CD4-positive, alpha-beta T cell treated with Interleukin-2 at 100 ng/mL for 4 hours (primary cell): ENCODE results near the gene SYN1.
A peak's percentile ranks its signal among the peaks of the same experiment; 100 is the strongest.

ENCODE experiments used
- DNase-seq: peaks from one replicate; pipeline ENCODE4 v3.0.0-alpha.2; 2020; ENCODE audit warnings: low spot score

The SYN1 gene

DNA sequence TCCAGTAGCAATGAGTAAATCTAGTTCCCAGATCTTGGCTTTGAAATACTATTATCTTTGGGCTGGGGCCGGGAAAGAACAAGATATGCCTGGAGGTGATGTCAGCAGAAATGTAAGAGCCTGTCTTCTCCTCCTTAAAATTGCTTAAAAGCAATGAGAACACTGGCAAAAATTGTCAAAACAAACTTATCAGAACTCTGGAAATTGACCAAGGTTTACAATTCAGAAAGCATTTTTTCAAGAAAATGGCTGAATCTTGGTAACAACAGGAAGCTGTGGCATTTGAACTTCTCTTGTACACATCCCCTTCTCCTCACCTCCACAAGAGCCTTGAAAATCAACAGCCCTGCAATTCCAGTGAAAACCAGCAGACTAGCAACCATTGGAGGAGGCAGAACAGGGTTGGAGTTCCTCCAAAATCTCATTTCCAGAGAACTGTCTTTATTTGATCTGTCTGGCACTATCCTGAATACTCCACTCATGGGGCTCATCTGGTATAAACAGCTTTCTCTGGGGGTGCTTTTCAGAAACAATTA is 23.9 kb downstream of the SYN1 start:
- DNase-seq, result no peak

DNA sequence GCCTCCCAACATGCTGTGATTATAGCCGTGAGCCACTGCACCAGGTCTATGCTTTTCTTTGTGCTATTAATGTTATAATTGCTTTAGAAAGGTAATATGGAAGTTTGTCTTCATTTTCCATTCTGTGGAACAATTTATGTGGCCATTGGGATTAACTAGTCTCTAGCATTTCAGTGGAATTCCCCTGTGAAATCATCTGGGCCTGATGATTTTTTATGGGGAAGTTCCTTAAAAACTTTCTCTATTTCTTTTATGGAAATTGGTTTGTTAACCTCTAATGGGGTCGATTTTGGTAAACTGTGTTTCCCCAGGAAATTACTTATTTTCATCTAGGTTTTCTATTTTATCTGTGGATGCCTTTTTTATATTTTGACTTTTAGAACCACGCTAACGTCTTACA is 26.1 kb downstream of the SYN1 start:
- DNase-seq, result no peak

DNA sequence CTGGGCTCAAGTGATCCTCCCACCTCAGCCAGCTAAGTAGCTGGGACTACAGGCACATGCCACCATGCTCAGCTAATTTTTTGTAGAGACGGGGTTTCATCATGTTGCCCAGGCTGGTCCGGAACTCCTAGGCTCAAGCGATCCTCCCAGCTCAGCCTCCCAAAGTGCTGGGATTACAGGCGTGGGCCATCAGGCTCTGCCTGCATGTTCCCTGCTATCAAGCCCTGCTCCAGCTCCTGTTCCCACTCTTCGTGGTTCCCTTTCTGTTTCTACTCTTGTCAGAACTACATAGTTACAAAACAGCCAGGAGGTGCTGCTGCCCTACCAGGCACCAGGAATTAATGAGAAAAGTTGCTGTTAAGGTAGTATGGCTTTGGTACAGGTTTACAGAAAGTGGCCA is 28.7 kb downstream of the SYN1 start:
- DNase-seq, result no peak

- DNase-seq, result no peak
These were observed 31.5 kb downstream of the SYN1 start for GRCh38 chrX:47587906-47588735.

DNA sequence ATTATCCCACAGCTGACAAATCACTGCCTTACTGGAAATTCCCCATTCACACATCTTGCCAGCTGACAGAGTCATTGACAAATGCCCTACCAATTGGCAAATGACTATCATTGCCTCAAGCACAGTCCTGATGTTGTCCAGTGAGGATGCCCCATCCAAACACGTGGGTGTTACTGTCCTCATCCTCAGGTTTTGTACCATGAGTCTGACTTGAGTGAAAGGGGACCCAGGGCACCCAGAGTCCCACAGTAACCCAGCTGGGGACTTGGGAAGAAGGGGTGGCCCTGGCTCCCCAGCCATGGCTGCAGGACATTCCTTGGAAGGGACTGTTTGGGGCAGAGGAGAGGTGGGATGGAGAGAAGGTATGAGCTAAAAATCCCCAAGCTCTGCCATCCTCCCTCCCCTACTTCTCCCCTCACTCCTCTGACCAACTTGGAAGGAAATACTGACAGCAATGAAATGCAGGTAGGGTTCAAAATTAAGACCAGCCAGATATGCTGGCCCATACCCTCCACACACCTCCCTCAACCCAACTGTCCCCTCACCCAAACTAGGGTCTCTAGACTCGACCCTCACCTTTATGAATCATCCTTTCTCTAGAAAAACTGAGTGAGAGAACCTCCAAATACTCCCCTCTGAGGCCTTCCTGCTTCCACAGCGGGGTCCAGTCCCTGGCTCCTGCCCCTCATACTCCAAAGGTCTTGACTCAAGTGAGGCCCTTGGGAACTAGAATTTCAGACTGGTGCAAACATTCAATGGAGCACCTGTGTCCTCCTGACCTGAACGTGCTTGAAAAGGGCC is 32.4 kb downstream of the SYN1 start:
- no peak for DNase-seq

DNA sequence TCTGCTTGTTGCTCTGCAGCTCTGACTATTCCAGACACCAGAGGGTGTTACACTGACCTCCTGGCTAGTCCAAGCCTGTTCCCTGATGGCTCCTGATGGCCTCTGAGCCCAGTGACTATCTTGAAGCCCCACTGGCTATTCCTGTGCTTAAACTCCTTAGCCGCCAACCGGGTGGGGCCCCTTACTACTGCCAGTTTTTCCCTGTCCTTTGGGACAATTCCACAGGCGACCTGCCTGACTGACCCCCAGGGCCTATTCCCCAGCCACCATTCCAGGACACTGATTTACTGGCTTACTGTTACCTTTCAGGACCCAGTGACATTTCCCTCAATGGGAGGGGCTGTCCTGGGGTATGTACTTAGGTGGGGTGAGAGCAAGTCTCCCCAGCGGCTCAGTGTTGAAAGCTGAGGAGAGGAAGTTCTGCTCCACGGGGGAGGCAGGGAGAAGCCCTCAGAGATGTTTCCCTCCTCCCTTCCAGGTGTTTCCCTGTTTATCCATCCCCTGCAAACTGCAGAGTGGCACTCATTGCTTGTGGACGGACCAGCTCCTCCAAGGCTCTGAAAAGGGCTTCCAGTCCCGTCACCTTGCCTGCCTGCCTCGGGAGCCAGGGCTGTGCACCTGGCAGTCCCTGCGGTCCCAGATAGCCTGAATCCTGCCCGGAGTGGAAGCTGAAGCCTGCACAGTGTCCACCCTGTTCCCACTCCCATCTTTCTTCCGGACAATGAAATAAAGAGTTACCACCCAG is 33.4 kb downstream of the SYN1 start:
- DNase-seq, result no peak

GRCh38 chrX:47585273-47585672 is 34.4 kb downstream of the SYN1 start:
- no peak for DNase-seq

GRCh38 chrX:47584714-47585113 is 34.9 kb downstream of the SYN1 start:
- no peak for DNase-seq

DNA sequence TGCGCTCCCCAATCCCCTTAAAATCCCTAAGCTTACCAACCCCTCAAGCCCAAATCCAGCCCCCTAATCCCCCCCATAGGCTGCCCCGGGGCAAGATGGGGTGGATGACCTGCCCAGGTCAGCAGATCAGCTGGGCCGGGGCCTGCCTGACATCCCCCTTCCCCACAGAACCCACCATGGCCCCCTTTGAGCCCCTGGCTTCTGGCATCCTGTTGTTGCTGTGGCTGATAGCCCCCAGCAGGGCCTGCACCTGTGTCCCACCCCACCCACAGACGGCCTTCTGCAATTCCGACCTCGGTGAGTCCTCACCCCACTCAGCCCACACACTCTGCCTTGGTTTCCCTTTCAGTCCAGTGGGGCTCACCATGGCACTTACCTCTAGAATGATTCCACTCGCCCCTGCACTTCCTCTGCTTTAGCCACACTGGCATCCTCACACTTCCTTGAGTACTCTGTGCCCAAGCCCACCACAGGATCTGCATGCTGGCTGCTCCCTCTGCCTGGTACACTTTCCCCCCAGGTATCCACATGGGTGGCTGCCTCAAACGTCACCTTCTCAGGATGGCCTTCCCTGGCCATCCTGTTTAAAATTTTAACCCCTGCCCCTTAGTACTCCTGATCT is 36.3 kb downstream of the SYN1 start:
- no peak for DNase-seq

DNA sequence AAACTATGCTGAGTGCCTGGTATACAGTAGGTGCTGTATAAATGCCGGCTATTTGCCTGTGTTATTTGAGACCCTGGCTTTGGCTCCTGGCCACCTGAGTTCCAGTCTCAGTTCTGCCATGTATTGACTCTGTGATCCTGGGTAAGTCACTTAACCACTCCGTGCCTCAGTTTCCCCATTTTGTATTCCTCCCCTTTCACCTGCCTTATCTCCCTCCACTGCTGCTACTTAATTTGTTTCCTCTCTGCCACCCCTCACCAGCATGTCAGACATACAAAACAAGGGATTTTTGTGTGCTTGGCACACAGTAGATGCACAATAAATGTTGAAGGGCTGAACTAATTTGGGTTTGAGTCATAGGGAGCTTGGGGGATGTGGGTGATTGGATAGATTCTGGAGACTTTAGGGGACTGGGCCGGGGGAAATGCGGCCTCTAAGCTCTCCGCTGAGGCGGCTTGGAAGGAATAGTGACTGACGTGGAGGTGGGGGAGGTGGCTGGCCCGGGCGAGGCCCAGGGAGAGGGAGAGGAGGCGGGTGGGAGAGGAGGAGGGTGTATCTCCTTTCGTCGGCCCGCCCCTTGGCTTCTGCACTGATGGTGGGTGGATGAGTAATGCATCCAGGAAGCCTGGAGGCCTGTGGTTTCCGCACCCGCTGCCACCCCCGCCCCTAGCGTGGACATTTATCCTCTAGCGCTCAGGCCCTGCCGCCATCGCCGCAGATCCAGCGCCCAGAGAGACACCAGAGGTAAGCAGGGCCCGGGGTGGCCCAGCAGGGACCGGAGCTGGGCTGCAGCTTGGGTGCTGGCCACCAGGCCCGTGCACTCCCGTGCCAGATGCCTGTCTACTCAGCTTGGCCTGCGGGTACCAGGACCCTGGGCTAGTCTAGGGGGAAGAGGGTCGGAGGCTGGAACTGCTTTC is 37.7 kb downstream of the SYN1 start, which contains the start of gene TIMP1:
TIMP1 (plus strand) TSS at position 706 of the 917 bp plus-strand sequence. CDS start 980 bp downstream, outside the sequence.
- peak; percentile 86 for DNase-seq

- DNase-seq, result peak; percentile 18
These were observed 40.1 kb downstream of the SYN1 start for GRCh38 chrX:47579537-47579936.

DNA sequence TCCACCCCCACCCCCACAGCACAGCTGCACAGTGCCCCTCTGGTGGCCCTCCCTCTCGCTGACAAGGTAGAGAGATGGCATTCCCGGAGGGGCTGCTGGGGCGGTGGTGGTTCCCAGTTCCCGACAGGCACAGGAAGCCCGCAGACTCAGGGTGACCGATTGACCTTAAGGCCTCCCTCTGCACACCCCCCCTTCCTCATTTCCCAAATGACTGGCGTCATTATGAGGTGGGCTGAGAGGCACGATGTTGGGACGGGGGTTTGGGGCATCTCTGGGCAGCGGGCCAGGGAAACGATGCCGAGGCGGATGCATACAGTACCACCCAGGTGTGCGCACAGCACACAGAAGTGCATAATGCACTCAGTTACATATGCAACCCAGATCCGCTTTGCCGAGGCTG is 41.0 kb downstream of the SYN1 start:
- DNase-seq, result no peak

GRCh38 chrX:47577901-47578300 is 41.8 kb downstream of the SYN1 start:
- no peak for DNase-seq

GRCh38 chrX:47577424-47577823 is 42.2 kb downstream of the SYN1 start:
- no peak for DNase-seq

DNA sequence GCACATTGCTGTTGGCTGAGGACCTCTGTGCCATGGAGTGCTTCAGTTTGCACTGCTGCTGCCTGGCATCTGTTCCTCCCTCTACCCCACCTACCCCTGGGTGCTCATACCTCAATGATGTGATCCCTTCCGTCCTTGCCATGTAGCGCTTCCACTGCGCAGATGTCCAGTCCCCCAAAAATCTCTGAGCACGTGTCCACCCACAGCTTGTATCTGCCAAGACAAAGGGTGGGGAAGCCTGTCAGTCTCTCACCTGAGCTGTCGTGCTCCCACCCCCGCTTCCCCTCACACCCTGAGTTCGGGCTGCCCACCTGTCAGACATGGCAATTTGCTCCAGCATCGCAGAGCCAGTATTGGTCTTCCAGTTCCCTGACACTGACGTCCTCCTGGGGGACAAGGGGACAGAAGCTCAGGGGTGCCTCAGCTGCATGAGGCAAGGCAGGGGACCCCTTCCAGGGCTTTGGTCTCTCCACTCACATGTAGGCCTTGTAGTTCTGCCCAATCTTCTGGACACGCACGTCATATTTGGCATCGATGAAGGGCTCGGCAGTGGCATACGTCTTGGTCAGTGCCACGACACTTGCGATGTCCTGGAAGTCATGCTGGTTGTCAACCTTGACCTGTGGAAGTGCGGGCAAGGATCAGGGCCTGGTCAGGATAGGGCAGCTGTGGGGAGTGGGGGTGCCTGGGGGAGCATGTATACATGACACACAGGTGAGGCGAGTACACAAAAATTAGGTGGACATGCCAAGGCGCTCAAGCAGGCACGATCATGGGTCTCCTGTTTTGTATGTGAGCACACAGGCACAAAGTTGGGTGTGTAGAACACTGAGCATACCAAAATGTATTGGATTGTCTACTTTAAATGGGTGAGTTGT is 43.4 kb downstream of the SYN1 start:
- no peak for DNase-seq

DNA sequence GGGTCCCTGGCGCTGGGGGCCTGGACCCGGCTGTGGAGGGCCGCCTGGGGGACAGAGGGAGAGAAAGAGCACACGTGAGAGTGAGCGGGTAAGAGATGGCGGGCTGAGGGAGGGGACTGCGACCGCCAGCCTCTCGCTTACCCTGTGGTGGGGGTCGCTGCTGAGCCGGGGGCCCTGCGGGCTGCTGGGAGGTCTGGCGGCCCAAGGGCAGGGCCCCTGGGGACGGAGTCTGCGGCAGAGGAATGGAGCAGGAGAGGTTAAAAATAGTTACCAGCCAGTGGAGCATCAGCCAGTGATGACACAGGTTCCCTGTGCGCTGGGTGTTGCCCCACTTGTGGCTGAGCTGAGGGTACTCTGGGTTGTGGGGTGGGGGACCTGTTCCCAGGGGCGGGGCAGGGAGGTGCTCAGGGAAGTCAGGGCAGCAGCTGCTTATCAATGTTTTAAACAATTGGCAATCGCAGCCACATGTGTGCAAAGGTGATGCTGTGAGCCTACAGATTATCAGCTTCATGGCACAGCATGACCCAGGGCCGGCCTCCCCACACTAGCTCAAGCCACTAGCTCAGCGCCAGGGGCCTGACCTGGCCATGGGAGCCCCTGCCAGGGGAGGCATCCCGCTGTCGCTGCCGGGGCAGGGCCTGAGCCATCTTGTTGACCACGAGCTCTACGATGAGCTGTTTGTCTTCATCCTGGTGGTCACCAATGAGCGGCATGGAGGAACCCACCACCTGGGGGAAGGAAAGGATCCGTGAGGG is 44.9 kb downstream of the SYN1 start:
- DNase-seq, result no peak

DNA sequence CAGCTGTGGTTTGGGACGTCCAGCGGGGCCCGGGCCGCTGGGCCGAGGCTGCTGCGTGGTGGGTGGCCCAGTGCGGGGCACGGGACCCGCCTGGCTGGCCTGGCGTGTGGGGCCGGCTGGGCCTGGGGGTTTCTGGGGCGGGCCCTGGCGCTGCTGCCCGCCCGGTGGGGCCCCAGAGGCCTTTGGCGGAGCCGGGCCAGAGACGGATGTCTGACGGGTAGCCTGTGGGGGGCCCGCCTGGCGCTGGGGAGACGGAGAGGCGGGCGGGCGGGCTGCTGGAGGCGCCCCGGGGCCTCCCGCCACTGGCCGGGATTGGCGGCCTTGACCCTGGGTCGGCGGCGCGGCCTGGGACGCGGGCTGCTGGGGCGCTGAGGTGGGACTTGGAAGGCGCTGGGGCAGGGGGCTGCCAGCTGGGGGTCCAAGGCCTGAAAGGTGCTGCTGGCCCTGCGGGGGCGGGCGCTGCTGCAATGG is 45.5 kb downstream of the SYN1 start:
- DNase-seq, result no peak

DNA sequence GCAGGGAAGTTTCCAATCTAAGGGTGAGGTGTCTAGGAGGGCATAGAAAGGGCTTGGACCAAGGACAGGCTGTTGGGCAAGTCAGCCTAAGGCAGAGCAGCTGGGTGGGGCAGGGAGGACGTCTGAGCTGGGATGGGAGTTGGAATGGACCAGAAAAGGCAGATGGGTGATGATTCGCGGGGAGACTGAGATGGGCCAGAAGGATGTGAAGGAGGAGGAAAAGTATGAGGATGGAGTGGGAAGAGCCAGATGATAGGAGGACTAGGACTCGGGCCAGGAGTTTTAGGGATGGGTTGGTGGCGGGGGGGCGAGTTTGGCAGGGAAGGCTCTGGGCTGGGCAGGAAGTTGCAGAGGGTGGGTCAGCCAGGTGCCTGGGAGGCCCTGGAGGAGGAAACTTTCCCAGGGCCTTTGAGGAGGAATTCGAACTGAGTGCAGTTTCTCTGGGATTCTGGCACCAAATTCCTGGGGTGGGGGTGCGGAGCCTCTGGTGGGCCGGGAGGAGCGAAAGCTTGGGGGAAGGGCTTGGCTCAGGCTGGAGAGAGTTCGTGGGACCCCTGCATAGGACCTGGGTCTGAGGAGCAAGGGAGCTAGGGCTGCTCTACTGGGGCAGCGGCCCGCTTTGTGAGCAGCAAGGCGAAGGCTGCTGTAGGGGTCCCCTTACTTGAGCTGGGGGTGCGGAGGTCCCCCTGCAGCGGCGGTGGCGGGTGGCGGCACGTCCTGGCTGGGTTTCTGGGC is 46.1 kb downstream of the SYN1 start:
- no peak for DNase-seq
